Gastrocnemius medialis (tissue), 4 donors: Measurements from ENCODE around the gene INS. TPM values are rescaled to one million over a fixed set of nuclear protein-coding genes. Genes with fewer than 3 reads are reported as not detected.

Experiments used
- ATAC-seq, 2 donors: fragments of 150-250 bp; one replicate each; pipeline ENCODE4 v1.9.1; 2016
- DNase-seq, 2 donors: peaks; one replicate each; pipeline ENCODE4 v3.0.0-alpha.2; 2019
- H3K27ac ChIP-seq, 4 donors: fragments of 200-600 bp; sonication (generic); 1 replicate in 1 of 4; 2 replicates in 3 of 4; pipeline ENCODE4 v1.5.1; 2016 to 2018; ENCODE audit warnings: mild to moderate bottlenecking in 2 of 4, moderate library complexity in 1 of 4
- H3K27me3 ChIP-seq, 3 donors: fragments of 200-600 bp; sonication (generic) in 2 of 3; 1 replicate in 1 of 3; 2 replicates in 2 of 3; pipeline versions ENCODE4 v1.5.1 to v1.6.0; 2016 to 2019; ENCODE audit warnings: mild to moderate bottlenecking in 1 of 3, moderate library complexity in 1 of 3
- H3K36me3 ChIP-seq, 2 donors: fragments of 200-600 bp; sonication (generic) in 1 of 2; one replicate each; pipeline ENCODE4 v1.5.1; 2017 to 2018
- H3K4me1 ChIP-seq, 2 donors: fragments of 200-600 bp; sonication (generic) in 1 of 2; one replicate each; pipeline ENCODE4 v1.5.1; 2016 to 2017; ENCODE audit warnings: mild to moderate bottlenecking in 2 of 2
- H3K4me3 ChIP-seq, 4 donors: fragments of 200-600 bp; sonication (generic) in 3 of 4; 1 replicate in 1 of 4; 2 replicates in 3 of 4; pipeline ENCODE4 v1.5.1; 2016 to 2019; ENCODE audit warnings: mild to moderate bottlenecking in 2 of 4
- H3K9me3 ChIP-seq, 3 donors: fragments of 200-600 bp; sonication (generic) in 2 of 3; 1 replicate in 1 of 3; 2 replicates in 2 of 3; pipeline ENCODE4 v1.5.1; 2016 to 2019
- CTCF ChIP-seq, 5 experiments: fragments of 450-650 bp in 3 of 5; fragments of 200-600 bp in 2 of 5; sonication (generic) in 2 of 5; IDR thresholded peaks in 4 of 5; conservative IDR thresholded peaks in 1 of 5; 1 replicate in 4 of 5; 2 replicates in 1 of 5; pipeline ENCODE4 v1.5.1; 2016 to 2019; ENCODE audit warnings: antibody characterized with exemption in 5 of 5, mild to moderate bottlenecking in 3 of 5, moderate library complexity in 3 of 5
- POLR2A ChIP-seq, 2 donors: fragments of 450-650 bp; IDR thresholded peaks; one replicate each; pipeline ENCODE4 v1.6.1; 2017; ENCODE audit warnings: antibody characterized with exemption in 2 of 2, mild to moderate bottlenecking in 2 of 2, moderate library complexity in 2 of 2
- in situ Hi-C, 4 donors: fragments of 200-750 bp; cut with MboI; loops; one replicate each; pipeline versions ENCODE4 v1.15.0 to v1.8.0; 2017; ENCODE audit warnings: low sequenced_read_pairs in 4 of 4
- intact Hi-C: fragments of 100-400 bp; cut with DNase I; formaldehyde crosslinking; loops from one replicate; pipeline ENCODE4 v1.15.1; 2023; ENCODE audit warnings: low total_unique reads
- total RNA-seq, 4 donors: library from RNA; depleted of rRNA; stranded (reverse); fragments of >200 nt; gene quantifications; one replicate each; pipeline versions ENCODE4 v1.1.0 to v1.2.3, GENCODE V29; 2016

INS gene
- total RNA-seq, 4 donors from 2014 or later = not detected

- Histone ChIP-seq H3K4me3 (no peak overlapping the region), H3K36me3 (no peaks in the 10 kb centered on the region), H3K9me3 (no peaks in the 10 kb centered on the region), H3K4me1 (peaks cover 2 to 3% of the 10 kb centered on the region in 2 donors), H3K27me3 (no peaks in the 10 kb centered on the region), H3K27ac (no peak overlapping the region)
- in situ Hi-C loops (loop anchor here in 3 of 4 donors (10.0 to 25.0 kb wide), 4 partner anchors 269 to 494 kb away; partner anchors contain the start of genes KRTAP5-6 (in 2 of the 3) and PRR33 (in 1 of the 3)), intact Hi-C loops (no loop called here)
- ATAC-seq (peak; percentile 62 to 64), DNase-seq (peak; percentile 22 to 60)
- TF ChIP-seq CTCF (IDR thresholded peaks at IDR 0.05 in 4 of 5, conservative IDR thresholded peaks at IDR 0.05 in 1 of 5) (peak; percentile 72 to 89 (median 81)), POLR2A (IDR thresholded peaks at IDR 0.05) (no peak)
These were observed 4.4 kb downstream of the INS start for GRCh38 chr11:2156416-2157182.

GRCh38 chr11:2155511-2155910 lies 5.5 kb downstream of the INS start:
- in situ Hi-C loops = loop anchor here in 3 of 4 donors (10.0 to 25.0 kb wide), 4 partner anchors 268 to 493 kb away; partner anchors contain the start of genes KRTAP5-6 (in 2 of the 3) and PRR33 (in 1 of the 3)
- H3K27ac ChIP-seq = no peak overlapping the region
- TF ChIP-seq POLR2A (IDR thresholded peaks at IDR 0.05) = no peak
- no peak for TF ChIP-seq CTCF (IDR thresholded peaks at IDR 0.05 in 4 of 5, conservative IDR thresholded peaks at IDR 0.05 in 1 of 5)
- no peaks in the 10 kb centered on the region for H3K36me3 ChIP-seq
- H3K9me3 ChIP-seq = no peaks in the 10 kb centered on the region
- ATAC-seq (no peak), DNase-seq (no peak)
- peaks cover 5% of the 10 kb centered on the region in 2 donors for H3K4me1 ChIP-seq
- H3K27me3 ChIP-seq = no peaks in the 10 kb centered on the region
- H3K4me3 ChIP-seq = no peak overlapping the region
- intact Hi-C loops = no loop called here

- Histone ChIP-seq H3K9me3 (no peaks in the 10 kb centered on the region), H3K4me3 (no peak overlapping the region), H3K36me3 (no peaks in the 10 kb centered on the region), H3K27ac (no peak overlapping the region), H3K27me3 (no peaks in the 10 kb centered on the region), H3K4me1 (peaks cover 7 to 10% of the 10 kb centered on the region in 2 donors)
- intact Hi-C loops = no loop called here
- in situ Hi-C loops = loop anchor here (5.0 to 25.0 kb wide), 5 partner anchors 268 to 493 kb away; partner anchors contain the start of genes KRTAP5-6 (in 3 of the 4) and PRR33 (in 1 of the 4)
- ATAC-seq = no peak
- TF ChIP-seq CTCF (IDR thresholded peaks at IDR 0.05 in 4 of 5, conservative IDR thresholded peaks at IDR 0.05 in 1 of 5) = no peak
- DNase-seq = no peak
These were observed 6.1 kb downstream of the INS start for GRCh38 chr11:2154889-2155288.

GRCh38 chr11:2154195-2154585 lies 6.8 kb downstream of the INS start:
- Histone ChIP-seq H3K4me1 (peaks cover 9 to 17% of the 10 kb centered on the region in 2 donors), H3K36me3 (no peaks in the 10 kb centered on the region), H3K4me3 (no peak overlapping the region), H3K27me3 (no peaks in the 10 kb centered on the region), H3K9me3 (no peaks in the 10 kb centered on the region), H3K27ac (no peak overlapping the region)
- DNase-seq (no peak), ATAC-seq (no peak)
- intact Hi-C loops (no loop called here), in situ Hi-C loops (loop anchor here (5.0 to 25.0 kb wide), 5 partner anchors 267 to 492 kb away; partner anchors contain the start of genes KRTAP5-6 (in 3 of the 4) and PRR33 (in 1 of the 4))
- TF ChIP-seq POLR2A (IDR thresholded peaks at IDR 0.05) (no peak), CTCF (IDR thresholded peaks at IDR 0.05 in 4 of 5, conservative IDR thresholded peaks at IDR 0.05 in 1 of 5) (no peak)
